Subcutaneous adipose tissue (tissue), 4 donors: ENCODE measurements around the gene FRMD4A. TPM values are rescaled to one million over a fixed set of nuclear protein-coding genes. Genes with fewer than 3 reads are reported as not detected.

Source experiments
- total RNA-seq, 4 donors: library from RNA; depleted of rRNA; stranded (reverse); fragments of >200 nt; gene quantifications; one replicate each; pipeline ENCODE4 v1.1.0, GENCODE V29; 2016
- TF ChIP-seq, protein P1 (sequence below): fragments of 450-650 bp; IDR thresholded peaks from one replicate; pipeline ENCODE4 v1.5.1; 2016; ENCODE audit warnings: low read depth, mild to moderate bottlenecking, control low read depth, antibody characterized with exemption, moderate library complexity

Gene FRMD4A
- total RNA-seq, 4 donors from 2014 or later = 70.0 to 206 (median 81.4) TPM

GRCh38 chr10:14327527-14327926, 3.2 kb downstream of the FRMD4A start:
- TF ChIP-seq, protein P1, sequence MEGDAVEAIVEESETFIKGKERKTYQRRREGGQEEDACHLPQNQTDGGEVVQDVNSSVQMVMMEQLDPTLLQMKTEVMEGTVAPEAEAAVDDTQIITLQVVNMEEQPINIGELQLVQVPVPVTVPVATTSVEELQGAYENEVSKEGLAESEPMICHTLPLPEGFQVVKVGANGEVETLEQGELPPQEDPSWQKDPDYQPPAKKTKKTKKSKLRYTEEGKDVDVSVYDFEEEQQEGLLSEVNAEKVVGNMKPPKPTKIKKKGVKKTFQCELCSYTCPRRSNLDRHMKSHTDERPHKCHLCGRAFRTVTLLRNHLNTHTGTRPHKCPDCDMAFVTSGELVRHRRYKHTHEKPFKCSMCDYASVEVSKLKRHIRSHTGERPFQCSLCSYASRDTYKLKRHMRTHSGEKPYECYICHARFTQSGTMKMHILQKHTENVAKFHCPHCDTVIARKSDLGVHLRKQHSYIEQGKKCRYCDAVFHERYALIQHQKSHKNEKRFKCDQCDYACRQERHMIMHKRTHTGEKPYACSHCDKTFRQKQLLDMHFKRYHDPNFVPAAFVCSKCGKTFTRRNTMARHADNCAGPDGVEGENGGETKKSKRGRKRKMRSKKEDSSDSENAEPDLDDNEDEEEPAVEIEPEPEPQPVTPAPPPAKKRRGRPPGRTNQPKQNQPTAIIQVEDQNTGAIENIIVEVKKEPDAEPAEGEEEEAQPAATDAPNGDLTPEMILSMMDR = no peak

DNA sequence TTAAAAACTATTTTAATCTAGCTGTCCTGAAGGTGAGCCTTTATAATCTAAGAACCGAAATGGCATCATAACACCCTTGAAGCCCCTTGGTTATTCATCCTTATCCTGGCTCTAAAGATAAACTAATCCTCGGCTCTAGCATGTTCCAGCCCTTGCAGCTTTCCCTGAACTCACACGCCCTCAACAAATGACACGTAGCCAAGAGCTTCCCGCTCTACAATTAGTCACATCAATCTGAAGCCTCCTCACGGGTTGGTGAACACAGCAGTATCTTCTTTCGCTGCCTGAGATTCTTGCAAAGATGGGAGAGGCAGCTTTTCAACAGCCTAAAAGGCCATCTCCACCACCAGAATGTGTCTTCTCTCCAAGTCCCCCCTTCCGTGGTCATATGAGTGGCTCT, 4.1 kb downstream of the FRMD4A start:
- TF ChIP-seq, protein P1 = no peak

DNA sequence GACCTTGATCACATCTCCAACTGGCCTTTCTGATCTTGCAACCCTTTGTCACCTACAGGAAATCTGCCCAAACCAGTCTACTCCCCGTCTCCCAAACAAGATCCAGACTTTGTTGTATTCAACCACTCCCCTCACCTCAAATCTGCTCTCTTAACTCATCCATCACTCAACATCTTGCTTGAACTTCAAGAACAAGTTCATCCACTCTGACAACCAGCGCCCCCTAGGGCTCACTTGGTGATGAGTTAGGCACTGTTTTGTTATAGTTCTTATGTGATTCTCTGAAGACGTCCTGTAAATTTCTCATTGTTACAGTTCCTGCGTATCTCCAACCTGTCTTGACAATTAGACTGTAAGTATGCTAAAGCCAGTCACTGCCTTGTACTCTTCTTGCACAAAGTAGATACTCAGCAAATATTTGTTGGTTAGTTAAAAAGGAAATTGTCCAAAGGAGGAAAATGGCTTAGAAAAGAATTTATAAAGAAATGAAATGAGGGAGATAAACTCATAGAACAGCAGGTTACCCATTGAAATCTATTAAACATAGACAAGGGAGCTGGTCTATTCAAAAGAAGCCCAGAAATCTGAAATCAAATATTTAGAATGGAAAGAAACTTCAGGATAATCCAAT, 5.3 kb downstream of the FRMD4A start:
- TF ChIP-seq, protein P1 = no peak

DNA sequence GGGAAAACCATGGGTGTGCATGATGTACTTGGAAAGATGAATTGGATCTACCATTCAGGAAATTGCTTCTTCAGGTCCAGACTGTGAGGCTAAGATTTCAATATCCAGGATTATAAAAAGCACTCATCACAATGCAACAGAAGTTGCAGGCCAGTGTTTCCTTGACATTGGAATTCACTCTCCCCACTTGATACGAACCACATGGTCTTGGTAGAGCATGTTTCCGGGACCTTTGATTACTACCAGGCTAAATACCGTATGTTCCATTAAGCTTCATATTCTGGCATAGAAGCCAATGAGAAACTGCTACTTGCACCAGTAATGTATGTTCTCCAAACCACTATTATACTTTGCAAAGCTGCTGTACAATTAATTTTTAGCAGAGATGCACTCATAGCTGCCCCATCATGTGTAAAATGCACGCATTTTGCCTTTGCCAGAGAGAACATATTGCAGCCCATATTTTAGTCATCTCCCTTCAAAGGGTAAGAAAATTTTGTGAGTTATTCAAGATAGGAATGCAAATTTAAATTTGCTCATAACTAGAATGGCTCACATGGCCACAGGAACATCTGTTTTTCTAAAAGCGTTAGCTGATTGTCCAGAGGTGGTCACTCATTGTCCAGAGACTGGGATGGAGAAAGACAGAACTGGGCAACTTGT, 8.1 kb downstream of the FRMD4A start:
- TF ChIP-seq, protein P1 = no peak

- TF ChIP-seq, protein P1 = no peak
These were observed 12.7 kb downstream of the FRMD4A start for GRCh38 chr10:14318007-14318406.

GRCh38 chr10:14312014-14312413, 18.7 kb downstream of the FRMD4A start:
- TF ChIP-seq, protein P1 = no peak

DNA sequence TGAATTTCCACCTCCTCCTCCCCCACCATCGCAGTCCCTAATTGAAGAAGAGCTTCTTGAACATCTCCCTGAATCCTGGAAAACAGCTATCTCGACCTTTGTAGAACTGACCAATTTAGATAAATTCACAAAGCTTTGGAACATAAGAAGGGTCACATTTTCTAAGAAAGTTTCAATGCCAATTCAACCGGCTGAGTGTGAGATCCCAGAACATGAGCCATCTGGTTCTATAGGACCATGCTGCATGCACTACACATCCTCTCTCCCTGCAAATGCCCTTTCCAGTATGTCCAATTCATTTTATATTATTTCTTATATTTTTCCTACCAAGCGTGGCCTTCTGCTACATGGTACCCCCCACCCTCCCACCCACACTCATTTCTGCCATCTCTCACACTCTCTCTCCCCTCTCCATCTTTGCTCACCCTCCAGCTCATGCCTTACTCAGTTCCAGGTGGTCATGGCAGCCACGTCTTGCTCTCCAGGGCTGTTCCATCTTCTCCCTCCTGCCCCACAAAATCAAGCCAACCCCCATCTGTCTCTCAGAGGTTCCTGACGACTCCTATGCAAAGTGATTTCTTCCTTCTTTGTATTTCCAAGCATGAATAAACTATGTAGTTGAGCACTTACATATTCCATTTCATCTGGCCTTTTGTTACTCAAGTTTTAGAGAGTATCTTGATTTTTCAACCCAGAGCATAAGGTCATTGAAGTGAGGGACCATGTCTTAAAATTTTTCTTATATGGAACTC, 19.3 kb downstream of the FRMD4A start:
- TF ChIP-seq, protein P1 = no peak
